ENCODE measurements around the gene ABCC9. TPM values are rescaled to one million over a fixed set of nuclear protein-coding genes. Genes with fewer than 3 reads are reported as not detected.

The ABCC9 gene
- total RNA-seq, 1 experiment from 2014 or later: not detected

DNA sequence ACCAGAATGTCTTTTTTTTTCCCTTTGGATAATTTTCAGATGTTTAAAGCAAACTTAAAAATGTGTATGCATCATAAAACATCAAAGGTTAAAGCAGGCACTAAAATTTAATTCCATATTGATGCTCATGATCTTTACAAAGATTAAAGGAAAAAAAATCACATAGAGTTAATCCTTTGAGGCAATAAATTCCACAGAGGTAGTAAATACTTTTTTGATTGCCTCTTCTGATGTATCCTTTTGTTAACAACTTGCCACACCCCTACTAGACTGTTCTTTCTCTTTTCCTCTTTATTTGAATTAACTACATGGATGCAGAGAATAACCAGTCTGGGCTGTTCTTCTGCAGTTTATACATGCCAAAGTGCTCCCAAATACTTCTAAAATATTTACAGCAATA is 121.5 kb downstream of the ABCC9 start:
- Mint-ChIP-seq H3K9me3 (no peaks in the 10 kb centered on the region), H3K4me1 (no peaks in the 10 kb centered on the region), H3K27me3 (ENCODE audit: low read depth) (no peaks in the 10 kb centered on the region), H3K36me3 (ENCODE audit: insufficient read depth in 1 of 3, low read depth in 3 of 3) (no peaks in the 10 kb centered on the region), H3K27ac (no peak overlapping the region), H3K4me3 (no peak overlapping the region)
- Histone ChIP-seq H3K23me2 (ENCODE audit: insufficient read length, low read depth, low read length, poor library complexity, severe bottlenecking) (no peaks in the 10 kb centered on the region), H2BK12ac (ENCODE audit: insufficient read length, low read depth, low read length) (no peak overlapping the region), H3K9ac (ENCODE audit: extremely low read depth, insufficient read length, low read length) (no peak overlapping the region), H3T11ph (ENCODE audit: low read length) (no peak overlapping the region), H2BK5ac (ENCODE audit: insufficient read length, low read length) (no peak overlapping the region), H2BK15ac (ENCODE audit: low read depth, low read length) (no peak overlapping the region), H3K9me3 (ENCODE audit: control insufficient read depth, low read depth, low read length) (no peaks in the 10 kb centered on the region), H3K23ac (ENCODE audit: insufficient read length, low read depth, low read length) (no peak overlapping the region), H3K18ac (ENCODE audit: insufficient read length, low read depth, low read length) (no peak overlapping the region), H3K14ac (ENCODE audit: insufficient read depth, low read length) (no peak overlapping the region), H3K4me1 (ENCODE audit: insufficient read depth, low read length) (no peaks in the 10 kb centered on the region), H4K5ac (ENCODE audit: insufficient read length, low read depth, low read length) (no peak overlapping the region), H4K91ac (ENCODE audit: insufficient read length, low read depth, low read length) (no peak overlapping the region), H3K79me1 (ENCODE audit: insufficient read depth, low read depth, low read length, poor library complexity, severe bottlenecking) (no peaks in the 10 kb centered on the region), H2AK5ac (ENCODE audit: insufficient read length, low read length) (no peak overlapping the region), H2AFZ (ENCODE audit: low read length) (no peak overlapping the region), H2BK20ac (ENCODE audit: low read depth, low read length, poor library complexity, severe bottlenecking) (no peak overlapping the region), H3K27me3 (ENCODE audit: insufficient read depth, low read length) (no peaks in the 10 kb centered on the region), H3K4ac (ENCODE audit: low read depth, low read length) (no peak overlapping the region), H2BK120ac (ENCODE audit: low read depth, low read length, poor library complexity, severe bottlenecking) (no peak overlapping the region), H4K8ac (replicated peaks; ENCODE audit: insufficient read length, low read depth, low read length) (no peak overlapping the region), H3K4me2 (ENCODE audit: insufficient read depth, insufficient read length, low read length) (no peak overlapping the region), H3K27ac (ENCODE audit: insufficient read length, low read depth, low read length) (no peak overlapping the region), H3K56ac (ENCODE audit: insufficient read length, low read depth, low read length) (no peak overlapping the region), H3K79me2 (ENCODE audit: insufficient read depth, low read length) (no peaks in the 10 kb centered on the region), H4K20me1 (ENCODE audit: control insufficient read depth, insufficient read depth, insufficient read length) (no peaks in the 10 kb centered on the region)
- DNase-seq: no peak
- TF ChIP-seq, protein P1, sequence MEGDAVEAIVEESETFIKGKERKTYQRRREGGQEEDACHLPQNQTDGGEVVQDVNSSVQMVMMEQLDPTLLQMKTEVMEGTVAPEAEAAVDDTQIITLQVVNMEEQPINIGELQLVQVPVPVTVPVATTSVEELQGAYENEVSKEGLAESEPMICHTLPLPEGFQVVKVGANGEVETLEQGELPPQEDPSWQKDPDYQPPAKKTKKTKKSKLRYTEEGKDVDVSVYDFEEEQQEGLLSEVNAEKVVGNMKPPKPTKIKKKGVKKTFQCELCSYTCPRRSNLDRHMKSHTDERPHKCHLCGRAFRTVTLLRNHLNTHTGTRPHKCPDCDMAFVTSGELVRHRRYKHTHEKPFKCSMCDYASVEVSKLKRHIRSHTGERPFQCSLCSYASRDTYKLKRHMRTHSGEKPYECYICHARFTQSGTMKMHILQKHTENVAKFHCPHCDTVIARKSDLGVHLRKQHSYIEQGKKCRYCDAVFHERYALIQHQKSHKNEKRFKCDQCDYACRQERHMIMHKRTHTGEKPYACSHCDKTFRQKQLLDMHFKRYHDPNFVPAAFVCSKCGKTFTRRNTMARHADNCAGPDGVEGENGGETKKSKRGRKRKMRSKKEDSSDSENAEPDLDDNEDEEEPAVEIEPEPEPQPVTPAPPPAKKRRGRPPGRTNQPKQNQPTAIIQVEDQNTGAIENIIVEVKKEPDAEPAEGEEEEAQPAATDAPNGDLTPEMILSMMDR (conservative IDR thresholded peaks at IDR 0.05): no peak

Measured in H9 (cell line).